HG03442 (cell line): Measurements from ENCODE around the gene ADAMTS17.

Source experiments
- ATAC-seq: cut with Tn5 transposase; IDR thresholded peaks from one replicate; pipeline ENCODE4 v1.9.1; 2021; ENCODE audit warnings: mild to moderate bottlenecking, moderate library complexity; ENCODE audit not compliant: unreplicated experiment

ADAMTS17 gene

DNA sequence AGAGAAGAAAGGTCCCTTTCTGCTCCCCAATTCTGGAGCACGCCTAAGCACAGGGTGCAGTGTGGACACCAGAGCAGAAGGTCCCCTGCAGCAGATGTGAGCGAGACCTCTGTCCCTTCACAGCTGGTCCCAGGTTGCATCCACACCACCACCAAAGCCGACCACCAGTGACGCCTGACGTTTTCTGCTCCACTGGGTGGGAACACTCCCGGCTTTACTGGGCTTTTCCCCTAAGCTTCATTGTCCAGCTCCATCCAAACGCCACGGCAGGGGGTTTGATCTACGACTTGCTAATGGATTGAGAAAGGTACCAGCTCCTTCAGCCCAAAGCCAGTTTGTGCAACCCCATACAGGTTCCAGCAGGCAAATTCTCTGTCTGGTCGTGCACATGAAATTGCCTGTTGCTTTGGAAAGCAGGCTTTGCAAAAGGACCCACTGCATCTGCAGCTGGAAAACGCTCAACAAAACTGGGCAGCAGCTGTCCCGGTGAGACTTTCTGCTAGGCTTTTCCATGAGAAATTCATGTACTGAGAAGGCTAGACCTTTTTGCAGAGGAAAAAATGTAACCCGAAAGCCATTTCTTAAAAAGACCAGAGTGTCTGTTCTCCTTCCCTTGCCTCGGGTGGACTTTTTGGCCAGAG is 31.1 kb downstream of the ADAMTS17 start:
- no peak for ATAC-seq

DNA sequence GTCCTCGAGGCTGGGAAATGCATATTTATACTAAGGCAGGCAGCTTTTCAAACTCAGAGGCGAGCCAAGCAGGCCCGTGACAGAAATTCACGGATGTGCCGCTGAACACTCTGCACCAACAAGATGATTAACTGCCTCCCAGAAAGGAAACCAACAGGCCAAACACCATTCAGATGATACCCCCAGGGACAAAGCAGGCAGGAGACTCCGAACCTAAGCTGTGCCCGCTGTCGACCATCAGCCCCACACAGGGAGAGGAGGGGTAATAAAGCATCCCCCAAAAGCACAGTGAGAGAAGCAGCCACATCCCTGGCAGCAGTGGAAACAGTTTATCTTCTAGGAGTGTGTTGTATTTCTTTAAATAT is 31.8 kb downstream of the ADAMTS17 start:
- ATAC-seq: no peak

DNA sequence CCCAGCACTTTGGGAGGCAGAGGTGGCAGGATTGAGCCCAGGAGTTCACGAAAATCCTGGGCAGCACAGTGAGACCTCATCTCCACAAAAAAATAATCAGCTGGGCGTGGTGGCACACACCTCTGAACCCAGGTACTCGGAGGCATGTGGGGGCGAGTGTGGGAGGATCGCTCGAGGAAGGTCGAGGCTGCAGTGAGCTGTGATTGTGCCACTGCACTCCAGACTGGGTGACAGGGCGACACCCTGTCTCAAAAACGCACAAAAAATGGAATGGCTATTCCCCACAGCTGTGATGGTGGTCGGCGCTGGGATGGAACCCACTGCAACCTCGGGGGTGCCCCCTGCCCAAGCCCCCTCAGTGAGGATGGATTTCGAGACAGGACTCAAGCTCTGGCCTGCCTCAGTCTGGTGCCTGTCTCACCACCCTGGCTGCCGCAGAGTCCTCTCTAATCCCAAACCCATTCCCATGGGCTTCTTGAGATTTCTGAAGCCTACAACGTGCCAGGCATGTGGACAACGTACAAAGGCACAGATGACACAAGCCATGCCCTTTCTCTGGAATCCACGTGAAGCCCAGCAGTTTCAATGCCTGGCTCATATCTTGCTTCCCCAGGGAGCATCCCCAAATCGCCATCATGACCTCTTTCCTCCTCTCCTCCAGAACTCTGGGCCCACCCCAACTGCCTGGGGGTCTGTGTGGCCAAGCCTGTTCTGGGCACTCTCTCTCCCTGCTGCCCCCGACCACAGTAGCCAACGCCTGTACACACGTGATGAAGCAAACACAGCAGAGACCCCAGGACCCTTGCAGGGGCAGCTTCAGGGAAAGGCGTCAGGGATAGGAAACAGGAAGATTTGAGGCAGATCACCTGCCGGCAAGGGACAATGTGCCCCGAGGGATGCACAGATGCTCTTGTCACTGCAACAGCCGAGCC is 32.4 kb downstream of the ADAMTS17 start:
- ATAC-seq: no peak

DNA sequence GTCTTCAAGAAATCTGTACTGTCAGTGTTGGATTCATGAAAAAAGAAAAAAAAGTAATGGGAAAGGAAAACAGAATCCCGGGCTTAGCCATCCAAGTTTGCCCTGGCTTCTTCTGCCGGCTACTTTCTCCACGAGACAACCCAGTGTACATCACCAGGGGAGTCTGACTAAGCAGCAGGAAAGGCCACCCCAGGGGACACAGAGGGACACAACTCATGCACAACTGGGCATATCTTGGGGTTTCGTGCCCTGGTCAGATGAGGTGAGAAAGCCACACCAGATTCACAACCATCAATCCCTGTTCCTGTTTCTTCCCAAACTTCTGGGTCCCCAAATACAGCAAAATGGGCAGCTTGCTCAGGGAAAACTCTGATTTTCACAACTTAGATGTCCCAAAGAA is 33.2 kb downstream of the ADAMTS17 start:
- ATAC-seq: no peak

DNA sequence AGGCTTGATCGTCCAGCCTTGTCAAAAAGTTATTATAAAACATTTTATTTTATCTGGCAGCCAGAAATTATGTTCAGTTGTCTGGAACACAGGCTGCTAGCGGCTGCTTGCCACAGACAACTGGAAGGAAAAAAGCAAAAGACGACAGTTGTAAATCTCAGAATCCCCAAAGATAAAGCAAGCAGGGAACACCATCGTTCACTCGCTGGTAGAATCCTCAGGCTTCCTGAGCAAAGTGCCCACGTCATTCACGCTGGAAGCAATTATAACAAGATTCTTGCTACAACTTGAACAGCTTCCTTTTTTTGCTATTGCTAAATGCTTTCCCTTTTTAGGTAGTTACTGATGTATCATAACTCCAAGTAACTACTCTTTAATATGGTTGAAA is 33.6 kb downstream of the ADAMTS17 start:
- no peak for ATAC-seq

DNA sequence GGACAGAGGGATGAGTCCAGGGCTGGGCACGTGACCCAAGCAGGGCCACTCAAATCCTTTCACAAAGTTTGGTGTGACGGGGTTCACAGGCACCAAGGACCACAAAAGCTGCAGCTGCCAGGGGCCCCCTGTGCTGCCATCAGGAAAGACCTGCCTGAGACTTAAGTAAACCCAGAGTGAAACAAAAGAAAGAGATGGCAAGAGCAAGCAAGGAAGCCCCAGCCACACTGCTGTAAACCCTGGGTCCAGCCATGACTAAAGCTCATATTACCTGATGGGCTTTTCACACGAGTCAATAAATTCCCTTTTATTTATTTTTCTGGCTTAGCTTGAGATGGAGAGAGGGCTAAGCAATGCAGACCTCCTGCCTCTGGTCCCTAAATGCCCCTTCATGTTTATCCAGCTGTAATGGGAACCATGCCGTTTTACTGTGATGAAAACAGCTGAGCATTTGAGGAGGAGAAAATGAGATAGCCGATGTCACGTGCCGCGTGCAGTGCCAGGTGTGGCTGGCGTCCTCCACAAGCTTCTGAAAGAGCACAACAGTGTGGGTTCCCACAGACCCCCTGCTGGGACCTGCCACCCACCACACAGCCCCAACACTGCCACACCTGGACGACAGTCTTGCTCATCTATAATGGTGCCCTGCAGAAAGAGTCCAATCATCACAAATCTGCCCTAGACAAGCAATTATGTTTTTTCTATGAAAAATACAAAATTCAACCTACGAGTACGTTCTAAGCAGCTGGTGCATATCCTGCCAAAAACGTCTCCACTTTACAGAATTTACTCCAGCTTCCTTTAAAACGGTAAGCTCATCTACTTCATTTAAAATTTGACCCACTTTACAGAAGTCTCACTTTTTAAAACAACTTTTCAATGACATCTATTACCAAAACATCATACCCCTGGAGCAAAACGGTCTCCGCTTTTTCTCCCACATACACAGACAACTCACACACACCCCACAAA is 34.2 kb downstream of the ADAMTS17 start:
- ATAC-seq: no peak

DNA sequence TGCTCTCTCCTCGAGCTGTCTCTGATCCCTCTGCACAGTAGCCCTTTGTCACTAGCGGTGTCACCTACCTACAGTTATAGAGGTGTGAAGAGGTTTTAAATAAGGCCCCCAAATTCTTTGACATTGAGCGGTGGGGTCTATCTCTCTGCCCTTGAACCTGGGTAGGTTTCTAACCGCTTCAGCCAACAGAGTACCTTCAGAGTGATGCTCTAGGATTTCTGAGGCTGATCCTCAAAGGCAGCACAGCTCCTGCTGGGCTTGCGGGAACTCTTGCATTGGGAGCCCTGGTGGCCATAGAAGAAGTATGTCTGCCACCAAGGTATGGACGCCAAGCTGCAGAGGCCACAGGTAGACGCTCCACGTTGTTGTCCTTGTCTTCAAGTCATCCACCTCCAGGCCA is 35.7 kb downstream of the ADAMTS17 start:
- no peak for ATAC-seq

DNA sequence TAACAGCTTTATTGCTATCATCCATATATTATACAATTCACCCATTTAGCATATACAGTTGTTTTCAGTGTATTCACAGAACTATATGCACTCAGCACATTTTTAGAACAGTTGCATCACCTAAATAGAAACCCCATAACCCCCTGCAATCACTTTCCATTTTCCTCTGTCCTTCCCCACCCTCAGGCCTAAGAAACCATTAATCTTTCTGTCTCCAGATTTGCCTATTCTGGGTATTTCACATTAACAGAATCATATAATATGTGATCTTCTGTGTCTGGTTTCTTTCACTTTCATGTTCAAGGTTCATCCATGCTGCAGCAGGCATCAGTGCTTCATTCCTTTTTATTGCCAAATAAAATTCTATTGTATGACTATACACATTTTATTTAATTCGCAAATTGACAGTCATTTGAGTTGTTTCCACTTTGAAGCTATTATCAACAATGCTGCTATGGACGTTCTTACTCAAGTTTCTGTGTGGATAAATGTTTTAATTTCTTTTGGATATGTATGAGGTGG is 39.8 kb downstream of the ADAMTS17 start:
- no peak for ATAC-seq

DNA sequence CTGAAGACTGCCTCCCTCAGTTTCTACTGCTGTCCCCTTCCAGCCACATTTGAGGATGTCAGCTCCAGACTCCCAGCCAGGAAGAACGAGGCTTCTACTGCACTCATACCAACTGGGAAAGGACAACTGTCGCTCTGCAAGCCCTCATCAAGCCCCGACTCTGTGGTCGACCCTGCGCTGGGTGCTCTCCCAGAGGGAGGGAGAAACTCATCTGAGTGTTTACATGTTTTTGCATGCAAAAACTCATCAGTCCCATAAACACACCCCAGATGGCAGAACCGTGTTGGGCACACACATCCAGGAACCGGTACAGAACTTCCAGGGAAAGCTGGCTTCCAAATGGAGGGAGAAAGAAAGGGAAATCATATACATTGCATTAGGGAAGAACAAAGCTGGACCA is 43.5 kb downstream of the ADAMTS17 start:
- ATAC-seq: no peak

DNA sequence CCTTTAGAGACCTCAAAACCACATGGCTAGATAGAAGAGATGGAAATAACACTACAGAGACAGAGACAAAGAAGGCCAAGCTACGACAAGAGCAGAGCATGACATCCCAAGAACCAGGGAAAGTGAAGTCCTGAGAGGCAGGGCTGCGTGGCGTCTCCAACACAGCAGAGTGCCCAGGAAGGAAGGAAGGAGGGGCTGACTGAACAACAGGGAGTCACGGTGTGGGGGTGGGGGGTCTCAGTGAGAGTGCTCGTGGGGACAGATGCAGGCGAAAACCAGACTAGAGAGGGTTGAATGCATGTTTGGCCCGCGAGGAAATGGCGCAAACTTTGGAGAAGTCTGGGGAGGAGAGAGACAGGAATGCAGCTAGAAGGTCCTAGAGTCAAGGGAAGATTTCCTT is 44.0 kb downstream of the ADAMTS17 start:
- ATAC-seq: no peak

DNA sequence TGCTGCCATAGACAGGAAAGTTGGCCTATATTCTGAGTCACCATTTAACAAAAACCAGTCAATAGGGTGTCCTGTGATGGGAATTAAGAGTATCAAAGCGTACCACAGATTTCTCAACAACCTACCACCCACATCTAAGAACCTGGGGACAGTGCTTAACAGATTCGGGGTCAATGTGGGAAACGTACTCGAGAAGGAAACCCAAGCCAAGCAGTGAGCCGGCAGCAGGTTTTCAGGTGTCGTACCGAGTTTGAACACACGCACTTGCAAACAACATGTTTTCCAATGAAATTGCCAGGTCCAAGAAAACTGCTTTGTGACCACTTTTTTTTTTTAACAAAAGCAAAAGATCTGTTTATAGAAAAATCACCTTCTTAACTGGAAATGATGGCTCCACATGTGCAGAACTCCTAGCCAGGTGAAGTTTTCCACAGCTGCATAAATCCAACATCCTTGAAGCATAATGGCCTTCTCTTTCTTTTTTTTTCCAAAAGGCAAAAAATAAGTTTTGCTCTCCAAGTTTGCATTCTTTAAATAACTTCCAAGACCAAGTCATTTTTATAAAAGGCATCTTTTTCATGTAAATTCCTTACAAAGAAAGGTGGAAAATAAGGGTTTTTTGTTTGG is 45.7 kb downstream of the ADAMTS17 start:
- ATAC-seq: no peak

DNA sequence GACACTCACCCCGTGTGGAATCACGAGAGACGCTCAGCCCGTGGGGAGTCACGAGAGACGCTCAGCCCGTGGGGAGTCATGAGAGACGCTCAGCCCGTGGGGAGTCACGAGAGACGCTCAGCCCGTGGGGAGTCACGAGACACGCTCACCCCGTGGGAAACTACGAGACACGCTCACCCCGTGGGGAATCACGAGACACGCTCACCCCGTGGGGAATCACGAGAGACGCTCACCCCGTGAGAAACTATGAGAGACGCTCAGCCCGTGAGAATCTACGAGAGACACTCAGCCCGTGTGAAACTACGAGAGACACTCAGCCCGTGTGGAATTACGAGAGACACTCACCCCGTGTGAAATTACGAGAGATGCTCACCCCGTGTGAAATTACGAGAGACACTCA is 49.8 kb downstream of the ADAMTS17 start:
- ATAC-seq: no peak

DNA sequence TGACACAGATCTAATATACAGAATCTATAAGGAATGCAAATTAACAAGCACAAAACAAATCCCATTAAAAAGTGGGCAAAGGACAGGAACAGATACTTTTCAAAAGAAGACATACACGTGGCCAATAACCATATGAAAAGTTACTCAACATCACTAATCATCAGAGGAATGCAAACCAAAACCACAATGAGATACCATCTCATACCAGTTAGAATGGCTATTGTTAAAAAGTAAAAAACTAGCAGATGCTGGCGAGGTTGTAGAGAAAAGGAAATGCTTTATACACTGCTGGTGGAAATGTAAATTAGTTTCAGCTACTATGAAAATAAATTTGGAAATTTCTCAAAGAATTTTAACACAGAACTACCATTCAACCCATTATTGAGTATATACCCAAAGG is 50.7 kb downstream of the ADAMTS17 start:
- no peak for ATAC-seq

DNA sequence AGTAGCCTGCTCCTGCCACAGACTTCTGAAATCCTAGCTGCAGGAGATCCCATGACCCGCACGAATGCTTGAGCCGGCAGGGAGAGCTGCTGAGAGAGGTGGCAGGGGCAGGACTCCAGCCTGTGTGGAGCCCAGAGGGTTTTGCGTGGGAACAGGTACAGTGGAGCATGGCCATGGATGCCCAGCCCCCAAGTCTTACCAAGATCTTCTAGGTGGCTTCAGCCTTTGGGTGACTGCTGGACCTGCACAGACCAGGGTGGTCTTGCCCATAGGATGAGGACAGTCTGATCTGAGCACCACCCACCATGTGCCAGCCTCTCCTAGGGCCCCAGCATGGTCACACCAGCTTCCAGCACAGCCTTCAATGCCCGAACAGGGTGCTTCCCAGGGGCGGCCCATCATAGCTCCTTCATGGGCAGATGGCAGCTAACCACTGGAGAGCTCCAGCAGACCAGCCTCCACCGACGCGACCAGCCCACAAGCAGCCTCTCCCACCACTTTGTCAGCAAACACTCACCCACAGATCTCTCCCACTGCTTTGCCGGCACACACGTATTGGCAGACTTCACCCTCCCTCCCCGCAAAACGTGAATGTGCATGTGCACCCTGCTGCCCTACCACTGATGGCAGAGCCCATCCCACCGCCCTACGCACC is 56.0 kb downstream of the ADAMTS17 start:
- ATAC-seq: no peak

DNA sequence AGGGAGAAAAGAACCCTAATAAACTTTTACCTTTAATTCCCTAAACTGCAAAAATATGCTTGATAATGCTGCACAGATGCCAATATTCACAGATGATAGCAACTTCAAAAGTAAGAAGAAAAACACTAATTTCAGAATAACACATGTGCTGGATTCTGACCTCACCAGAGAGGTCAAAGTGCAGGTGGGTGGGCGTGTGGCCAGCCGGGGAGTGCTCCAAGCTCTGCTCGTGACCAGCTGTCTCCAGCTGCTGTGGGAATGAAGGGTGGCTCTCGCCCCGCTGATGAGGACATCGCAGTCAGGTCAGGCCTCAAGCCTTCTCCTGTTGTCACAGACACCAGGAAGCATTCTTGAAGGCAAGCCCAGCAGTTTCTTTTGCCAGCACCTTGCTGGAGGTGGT is 57.1 kb downstream of the ADAMTS17 start:
- ATAC-seq: no peak

DNA sequence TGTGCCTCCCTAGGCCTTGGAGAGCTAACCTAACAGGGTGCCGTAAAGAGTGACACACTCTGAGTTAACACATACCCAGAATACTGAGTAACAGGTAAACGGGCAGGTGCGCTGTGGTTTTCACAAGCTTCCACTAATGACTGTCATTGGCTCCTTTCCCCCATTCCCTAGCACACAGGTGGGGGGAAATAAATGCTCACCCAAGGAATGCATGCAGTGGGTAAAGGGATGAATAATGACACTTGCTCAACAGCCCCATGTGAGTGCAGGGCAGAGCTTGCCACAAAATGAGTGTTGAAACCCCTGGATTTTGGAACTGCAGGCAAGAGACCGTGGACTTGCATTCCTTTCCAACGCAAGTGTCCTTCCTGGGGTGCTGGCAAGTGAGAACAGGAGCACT is 57.6 kb downstream of the ADAMTS17 start:
- ATAC-seq: no peak

DNA sequence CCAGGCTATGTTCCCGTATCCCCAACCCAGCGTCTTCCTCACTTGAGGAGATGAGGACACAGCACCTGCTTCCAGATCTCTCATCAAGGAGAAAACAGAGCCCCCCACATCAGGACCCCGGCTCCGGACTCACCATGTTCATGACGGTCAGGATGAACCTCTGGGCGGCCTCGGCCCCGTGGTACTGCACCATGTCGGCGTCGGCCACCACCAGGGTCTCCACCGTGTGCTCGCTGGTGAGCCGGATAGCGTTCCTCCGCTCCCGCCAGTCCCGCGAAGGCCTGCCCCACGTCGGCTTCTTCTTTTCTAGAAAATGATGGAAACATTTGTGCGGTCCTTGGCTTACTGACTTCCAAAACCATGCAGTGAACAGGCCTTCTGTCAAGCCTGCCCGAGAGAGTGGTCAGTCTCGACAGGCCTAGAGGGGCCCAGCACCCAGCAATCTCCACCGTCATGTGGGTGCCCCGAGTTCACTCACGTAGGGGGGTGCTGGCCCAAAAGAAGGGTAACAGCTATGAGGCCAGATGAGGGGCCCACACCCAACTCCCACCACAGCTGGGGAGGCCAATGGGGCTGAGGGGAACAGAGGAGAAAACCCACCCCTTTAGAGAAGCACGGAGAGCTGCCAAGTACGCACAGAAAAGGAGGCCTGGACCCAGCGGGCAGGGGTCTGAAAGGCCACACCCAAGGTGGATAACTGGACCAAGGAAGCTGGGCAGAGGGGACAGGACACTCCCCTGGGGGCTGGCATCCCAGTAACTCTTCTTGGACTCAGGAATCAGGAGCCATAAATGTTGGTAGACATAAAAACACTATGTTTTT is 60.5 kb downstream of the ADAMTS17 start:
- ATAC-seq: no peak

DNA sequence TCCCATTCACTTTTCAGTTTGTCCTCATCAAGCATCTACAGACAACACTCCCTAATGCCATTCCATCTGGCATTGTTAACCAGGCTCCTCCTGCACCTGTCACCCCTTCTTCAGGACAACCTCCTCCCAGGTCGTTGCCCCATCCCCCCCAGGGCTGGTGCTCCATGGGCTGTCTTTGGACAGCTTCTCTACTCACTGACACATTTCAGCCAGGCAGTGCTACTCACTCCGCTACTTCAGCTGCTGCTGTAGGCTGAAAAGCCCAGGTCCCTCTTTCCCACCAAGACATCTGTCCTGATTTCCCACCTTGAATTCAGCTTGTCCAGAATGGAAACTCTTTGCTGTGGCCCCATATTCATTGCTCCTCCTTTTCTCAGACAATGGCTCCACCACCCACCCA is 61.9 kb downstream of the ADAMTS17 start:
- ATAC-seq: no peak

DNA sequence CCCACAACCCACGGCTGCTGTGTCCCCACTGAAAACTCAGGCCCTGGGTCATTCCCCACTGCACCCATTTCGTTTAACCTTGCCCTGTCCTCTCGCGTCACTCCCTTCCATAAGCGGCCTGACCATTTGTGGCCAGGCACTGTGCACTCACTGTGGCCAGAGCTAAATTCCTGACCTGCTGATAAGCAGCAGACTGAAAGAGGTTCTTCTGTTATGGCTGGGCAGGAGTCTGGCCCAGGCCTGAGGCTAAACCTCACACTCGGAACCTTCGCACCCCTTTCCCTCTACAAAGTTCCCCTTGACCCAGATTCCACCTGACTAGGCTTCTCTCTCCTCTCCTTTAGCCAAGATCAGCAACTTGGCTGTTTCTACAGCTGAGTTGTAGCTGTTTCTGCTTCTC is 62.3 kb downstream of the ADAMTS17 start:
- ATAC-seq: no peak
